Astrocyte of the spinal cord (primary cell): Measurements from ENCODE around the gene ECE2.
A peak's percentile ranks its signal among the peaks of the same experiment; 100 is the strongest.

Experiments
- DNase-seq: peaks from one replicate; pipeline ENCODE4 v3.0.0; 2011; ENCODE audit warnings: low read depth, low spot score
- H3K4me3 ChIP-seq: 2 replicates; pipeline ENCODE4 v1.5.1; 2011; ENCODE audit warnings: low read depth, mild to moderate bottlenecking, low read length, moderate library complexity
- CTCF ChIP-seq: IDR thresholded peaks from 2 replicates; pipeline ENCODE4 v1.5.1; 2012; ENCODE audit warnings: low read depth, mild to moderate bottlenecking, low read length, inconsistent platforms
- in situ Hi-C: cut with HindIII; loops from 2 replicates; pipeline ENCODE4 v1.10.0; 2017; ENCODE audit warnings: low sequenced_read_pairs

Gene ECE2

GRCh38 chr3:184272269-184272668, 3.6 kb upstream of the ECE2 start:
- in situ Hi-C loops, result no loop called here
- no peak overlapping the region for H3K4me3 ChIP-seq
- no peak for DNase-seq
- no peak for TF ChIP-seq CTCF

- TF ChIP-seq CTCF, result no peak
- in situ Hi-C loops, result no loop called here
- no peak overlapping the region for H3K4me3 ChIP-seq
These were observed 481 bp upstream of the ECE2 start for GRCh38 chr3:184275381-184275701.

GRCh38 chr3:184277366-184277765, 1.5 kb downstream of the ECE2 start:
- no peak for TF ChIP-seq CTCF
- in situ Hi-C loops, result no loop called here
- DNase-seq, result no peak
- no peak overlapping the region for H3K4me3 ChIP-seq

More at GRCh38 chr3:184275381-184275701, 481 bp upstream of the ECE2 start:
- no peak for DNase-seq

- TF ChIP-seq CTCF, result no peak
- no peak for DNase-seq
- in situ Hi-C loops, result no loop called here
- no peak overlapping the region for H3K4me3 ChIP-seq
These were observed 7.1 kb downstream of the ECE2 start for GRCh38 chr3:184282941-184283340.

- TF ChIP-seq CTCF, result no peak
- H3K4me3 ChIP-seq, result no peak overlapping the region
- DNase-seq, result no peak
- in situ Hi-C loops, result no loop called here
These were observed 7.9 kb downstream of the ECE2 start for GRCh38 chr3:184283681-184284080.

GRCh38 chr3:184284696-184285095, 8.9 kb downstream of the ECE2 start:
- peak; percentile 65 for DNase-seq
- H3K4me3 ChIP-seq, result no peak overlapping the region
- in situ Hi-C loops, result no loop called here
- peak; percentile 55 for TF ChIP-seq CTCF

- H3K4me3 ChIP-seq, result no peak overlapping the region
- TF ChIP-seq CTCF, result peak; percentile 63
- in situ Hi-C loops, result no loop called here
- DNase-seq, result peak; percentile 27
These were observed 13.7 kb downstream of the ECE2 start for GRCh38 chr3:184289426-184289938.
